A549 (cell line): ENCODE results near the gene ULK4. TPM values are rescaled to one million over a fixed set of nuclear protein-coding genes. Genes with fewer than 3 reads are reported as not detected.

Source experiments
- ATAC-seq, 2 experiments: fragments of 200-7000 bp in 1 of 2; fragments of >200 bp in 1 of 2; cut with Nextera tagmentation in 1 of 2; cut with Tn5 transposase in 1 of 2; 3 replicates each; pipeline versions ENCODE4 v1.8.0 to v1.9.1; 2018 to 2020; ENCODE audit warnings: mild to moderate bottlenecking in 1 of 2, moderate library complexity in 1 of 2
- CTCF ChIA-PET: fragments of 300-600 bp; sonication (Branson Sonifier 250); formaldehyde crosslinking; extraction: SDS; loops from one replicate; lab custom pipeline; 2021; ENCODE audit warnings: antibody characterized with exemption, inconsistent platforms; lab: Yijun Ruan, JAX
- POLR2A ChIA-PET: fragments of 350-600 bp; formaldehyde crosslinking; extraction: SDS; loops from one replicate; lab custom pipeline; 2021; ENCODE audit warnings: antibody characterized with exemption, inconsistent platforms; lab: Yijun Ruan, JAX
- DNase-seq, 2 experiments: peaks; one replicate each; pipeline versions ENCODE4 v3.0.0 to v3.0.0-alpha.2; 2011 to 2016; ENCODE audit warnings: low read depth in 1 of 2, low spot score in 1 of 2
- FAIRE-seq: peaks from 2 replicates; lab custom pipeline; 2011; peaks lifted over from hg19 to GRCh38; lab: Jason Lieb, UNC
- H3K27ac ChIP-seq, 2 experiments: fragments of >200 bp; sonication (Bioruptor Twin); formaldehyde crosslinking; 3 replicates each; pipeline ENCODE4 v1.5.1; 2016 to 2017
- H3K4me1 ChIP-seq: fragments of >200 bp; sonication (Bioruptor Twin); formaldehyde crosslinking; 3 replicates; pipeline ENCODE4 v1.6.1; 2016
- H3K4me2 ChIP-seq: fragments of >200 bp; sonication (Bioruptor Twin); formaldehyde crosslinking; 3 replicates; pipeline ENCODE4 v1.6.1; 2016
- H3K4me3 ChIP-seq: fragments of >200 bp; sonication (Bioruptor Twin); formaldehyde crosslinking; 3 replicates; pipeline ENCODE4 v1.5.1; 2016
- H3K9me3 ChIP-seq: fragments of >200 bp; sonication (Bioruptor Twin); formaldehyde crosslinking; 3 replicates; pipeline ENCODE4 v1.6.1; 2016
- CBX8 ChIP-seq: fragments of 200-600 bp; sonication (generic); IDR thresholded peaks from 2 replicates; pipeline ENCODE4 v1.6.1; 2016
- CHD4 ChIP-seq: fragments of 200-600 bp; sonication (generic); IDR thresholded peaks from 2 replicates; pipeline ENCODE4 v1.6.1; 2016; ENCODE audit warnings: antibody characterized with exemption, mild to moderate bottlenecking, borderline replicate concordance
- EHMT2 ChIP-seq: fragments of 200-600 bp; sonication (generic); IDR thresholded peaks from 2 replicates; pipeline ENCODE4 v1.6.1; 2016; ENCODE audit warnings: antibody characterized with exemption, low read depth, mild to moderate bottlenecking, moderate library complexity
- EP300 ChIP-seq, 2 experiments: fragments of >200 bp; sonication (Bioruptor Twin); formaldehyde crosslinking; IDR thresholded peaks; 2 replicates in 1 of 2; 3 replicates in 1 of 2; pipeline ENCODE4 v1.6.1; 2016 to 2017
- ESRRA ChIP-seq: fragments of 150-350 bp; IDR thresholded peaks from 2 replicates; pipeline ENCODE4 v1.6.1; 2014; ENCODE audit warnings: mild to moderate bottlenecking, low read length, borderline replicate concordance
- FOSB ChIP-seq: fragments of 250-450 bp; sonication (Bioruptor Pico); IDR thresholded peaks from 2 replicates; pipeline ENCODE4 v1.5.0; 2020; ENCODE audit warnings: mild to moderate bottlenecking, moderate library complexity
- FOXS1 ChIP-seq: fragments of 250-450 bp; sonication (Bioruptor Pico); IDR thresholded peaks from 2 replicates; pipeline ENCODE4 v1.5.0; 2020; ENCODE audit warnings: mild to moderate bottlenecking, moderate library complexity
- HOXB13 ChIP-seq: fragments of 250-450 bp; sonication (Bioruptor Pico); IDR thresholded peaks from 2 replicates; pipeline ENCODE4 v1.5.0; 2020; ENCODE audit warnings: low read depth, mild to moderate bottlenecking, moderate library complexity
- JUN ChIP-seq, 2 experiments: fragments of >200 bp; sonication (Bioruptor Twin); formaldehyde crosslinking; IDR thresholded peaks; 2 replicates in 1 of 2; 3 replicates in 1 of 2; pipeline ENCODE4 v1.6.1; 2016 to 2017
- JUNB ChIP-seq: fragments of >200 bp; sonication (Bioruptor Twin); formaldehyde crosslinking; IDR thresholded peaks from 2 replicates; pipeline ENCODE4 v1.6.1; 2016
- KDM5A ChIP-seq: fragments of 200-600 bp; sonication (generic); IDR thresholded peaks from 2 replicates; pipeline ENCODE4 v1.6.1; 2016; ENCODE audit warnings: antibody characterized with exemption, mild to moderate bottlenecking
- MAFK ChIP-seq: fragments of 450-650 bp; IDR thresholded peaks from 2 replicates; pipeline ENCODE4 v1.6.1; 2014; ENCODE audit not compliant: partially characterized antibody
- NPAS2 ChIP-seq: fragments of 250-450 bp; sonication (Bioruptor Pico); IDR thresholded peaks from 2 replicates; pipeline ENCODE4 v1.8.0; 2022; ENCODE audit warnings: mild to moderate bottlenecking, moderate library complexity, borderline replicate concordance
- RAD21 ChIP-seq, 2 experiments: fragments of >200 bp in 1 of 2; sonication (Bioruptor Twin) in 1 of 2; formaldehyde crosslinking in 1 of 2; IDR thresholded peaks in 1 of 2; conservative IDR thresholded peaks in 1 of 2; 2 replicates in 1 of 2; 3 replicates in 1 of 2; pipeline ENCODE4 v1.6.1; 2012 to 2018; ENCODE audit warnings: inconsistent platforms in 1 of 2
- RARB ChIP-seq: fragments of 250-450 bp; sonication (Bioruptor Pico); IDR thresholded peaks from 2 replicates; pipeline ENCODE4 v1.8.0; 2021; ENCODE audit warnings: mild to moderate bottlenecking, moderate library complexity
- RCOR1 ChIP-seq: fragments of 150-350 bp; IDR thresholded peaks from 2 replicates; pipeline ENCODE4 v1.6.1; 2014; ENCODE audit warnings: antibody characterized with exemption, low read length, low read depth
- SMC3 ChIP-seq: fragments of >200 bp; sonication (Bioruptor Twin); formaldehyde crosslinking; IDR thresholded peaks from 3 replicates; pipeline ENCODE4 v1.6.1; 2018; ENCODE audit warnings: inconsistent platforms
- SREBF2 ChIP-seq: fragments of 450-650 bp; IDR thresholded peaks from 2 replicates; pipeline ENCODE4 v1.6.1; 2014; ENCODE audit warnings: mild to moderate bottlenecking, moderate library complexity
- TFCP2L1 ChIP-seq: fragments of 250-450 bp; sonication (Bioruptor Pico); IDR thresholded peaks from 2 replicates; pipeline ENCODE4 v1.5.0; 2021; ENCODE audit warnings: mild to moderate bottlenecking
- ZC3H11A ChIP-seq: fragments of 450-650 bp; IDR thresholded peaks from 2 replicates; pipeline ENCODE4 v1.6.1; 2014; ENCODE audit warnings: antibody characterized with exemption, mild to moderate bottlenecking
- ZFP36 ChIP-seq: fragments of 450-650 bp; IDR thresholded peaks from 2 replicates; pipeline ENCODE4 v1.6.1; 2014; ENCODE audit warnings: borderline replicate concordance; ENCODE audit not compliant: partially characterized antibody
- WGBS: methylation state at CpG from one replicate; pipeline ENCODE4 v1.1.6; 2017; ENCODE audit errors: missing lambda C conversion rate; 5-methylcytosine and 5-hydroxymethylcytosine counted together
- polyA plus RNA-seq, 4 experiments: library from polyadenylated mRNA; depleted of rRNA in 3 of 4; stranded (reverse); fragments of >200 nt; fragmentation: RNase III in 1 of 4; extraction: RNeasy Plus Mini Kit Qiagen cat#74134 plus additional on column Dnase treatment in 1 of 4; gene quantifications; 2 replicates in 3 of 4; 3 replicates in 1 of 4; pipeline ENCODE4 v1.2.3, GENCODE V29; 2011 to 2017
- TF ChIP-seq, protein P1 (sequence below): fragments of >200 bp; sonication (Bioruptor Twin); formaldehyde crosslinking; IDR thresholded peaks from 3 replicates; pipeline ENCODE4 v1.5.1; 2016
- TF ChIP-seq, protein P2 (sequence below): IDR thresholded peaks from 2 replicates; pipeline ENCODE4 v1.6.1; 2012
- TF ChIP-seq, protein P3 (sequence below): fragments of 450-650 bp; IDR thresholded peaks from 2 replicates; pipeline ENCODE4 v1.6.1; 2014; ENCODE audit warnings: antibody characterized with exemption
- TF ChIP-seq, protein P4 (sequence below): fragments of 250-450 bp; sonication (Bioruptor Pico); IDR thresholded peaks from 2 replicates; pipeline ENCODE4 v1.5.0; 2020; ENCODE audit warnings: low read depth, mild to moderate bottlenecking, moderate library complexity
- TF ChIP-seq, protein P5 (sequence below): IDR thresholded peaks from 2 replicates; pipeline ENCODE4 v1.6.1; 2012
- TF ChIP-seq, protein P6 (sequence below): fragments of >200 bp; sonication (Bioruptor Twin); formaldehyde crosslinking; IDR thresholded peaks from 3 replicates; pipeline ENCODE4 v1.6.1; 2016
- TF ChIP-seq, protein P7 (sequence below): IDR thresholded peaks from 2 replicates; pipeline ENCODE4 v1.6.1; 2012; ENCODE audit warnings: low read depth, borderline replicate concordance
- TF ChIP-seq, protein P8 (sequence below): fragments of 250-450 bp; sonication (Bioruptor Pico); IDR thresholded peaks from 2 replicates; pipeline ENCODE4 v1.5.0; 2021; ENCODE audit warnings: mild to moderate bottlenecking, moderate library complexity, borderline replicate concordance

The ULK4 gene
- polyA plus RNA-seq, 2 of the 4 experiments (the other 2 are of a cell fraction): 4.9 to 7.7 TPM

DNA sequence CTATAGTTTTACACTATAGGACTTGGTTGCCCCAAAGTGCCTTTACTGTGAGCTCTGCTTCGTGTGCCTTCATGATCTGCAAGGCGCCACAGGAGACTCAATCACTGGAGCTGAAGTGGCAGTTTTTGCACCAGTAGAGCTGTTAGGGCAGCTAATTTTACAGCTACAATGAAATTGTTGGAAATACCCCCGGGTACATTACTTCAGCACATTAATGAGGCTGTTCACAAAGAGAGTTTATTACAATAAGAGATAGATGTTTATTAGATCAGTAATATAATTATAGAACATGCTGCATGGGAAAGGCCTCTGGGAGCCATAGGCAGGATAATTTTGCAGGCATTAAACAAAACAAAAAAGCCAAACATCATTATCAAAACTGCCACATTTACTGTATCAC, 531.5 kb downstream of the ULK4 start:
- no peak for DNase-seq
- no peak overlapping the region for H3K27ac ChIP-seq
- ChIA-PET POLR2A (no interaction called here), CTCF (no interaction called here)
- H3K4me2 ChIP-seq: no peak overlapping the region
- 50% methylated on average over 3 of the region's 3 CpGs for WGBS
- H3K4me3 ChIP-seq: no peak overlapping the region
- no peak for TF ChIP-seq KDM5A
- TF ChIP-seq, protein P1, sequence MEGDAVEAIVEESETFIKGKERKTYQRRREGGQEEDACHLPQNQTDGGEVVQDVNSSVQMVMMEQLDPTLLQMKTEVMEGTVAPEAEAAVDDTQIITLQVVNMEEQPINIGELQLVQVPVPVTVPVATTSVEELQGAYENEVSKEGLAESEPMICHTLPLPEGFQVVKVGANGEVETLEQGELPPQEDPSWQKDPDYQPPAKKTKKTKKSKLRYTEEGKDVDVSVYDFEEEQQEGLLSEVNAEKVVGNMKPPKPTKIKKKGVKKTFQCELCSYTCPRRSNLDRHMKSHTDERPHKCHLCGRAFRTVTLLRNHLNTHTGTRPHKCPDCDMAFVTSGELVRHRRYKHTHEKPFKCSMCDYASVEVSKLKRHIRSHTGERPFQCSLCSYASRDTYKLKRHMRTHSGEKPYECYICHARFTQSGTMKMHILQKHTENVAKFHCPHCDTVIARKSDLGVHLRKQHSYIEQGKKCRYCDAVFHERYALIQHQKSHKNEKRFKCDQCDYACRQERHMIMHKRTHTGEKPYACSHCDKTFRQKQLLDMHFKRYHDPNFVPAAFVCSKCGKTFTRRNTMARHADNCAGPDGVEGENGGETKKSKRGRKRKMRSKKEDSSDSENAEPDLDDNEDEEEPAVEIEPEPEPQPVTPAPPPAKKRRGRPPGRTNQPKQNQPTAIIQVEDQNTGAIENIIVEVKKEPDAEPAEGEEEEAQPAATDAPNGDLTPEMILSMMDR: no peak
- no peak for TF ChIP-seq EHMT2
- TF ChIP-seq, protein P2, sequence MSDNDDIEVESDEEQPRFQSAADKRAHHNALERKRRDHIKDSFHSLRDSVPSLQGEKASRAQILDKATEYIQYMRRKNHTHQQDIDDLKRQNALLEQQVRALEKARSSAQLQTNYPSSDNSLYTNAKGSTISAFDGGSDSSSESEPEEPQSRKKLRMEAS: no peak
- TF ChIP-seq, protein P3, sequence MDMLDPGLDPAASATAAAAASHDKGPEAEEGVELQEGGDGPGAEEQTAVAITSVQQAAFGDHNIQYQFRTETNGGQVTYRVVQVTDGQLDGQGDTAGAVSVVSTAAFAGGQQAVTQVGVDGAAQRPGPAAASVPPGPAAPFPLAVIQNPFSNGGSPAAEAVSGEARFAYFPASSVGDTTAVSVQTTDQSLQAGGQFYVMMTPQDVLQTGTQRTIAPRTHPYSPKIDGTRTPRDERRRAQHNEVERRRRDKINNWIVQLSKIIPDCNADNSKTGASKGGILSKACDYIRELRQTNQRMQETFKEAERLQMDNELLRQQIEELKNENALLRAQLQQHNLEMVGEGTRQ: no peak
- no peak for TF ChIP-seq RAD21 (conservative IDR thresholded peaks at IDR 0.05 in 1 of 2, IDR thresholded peaks at IDR 0.05 in 1 of 2)
- TF ChIP-seq NPAS2 (CRISPR knock-in tag): no peak
- TF ChIP-seq CBX8: no peak
- no peak for TF ChIP-seq ZC3H11A
- TF ChIP-seq, protein P4, sequence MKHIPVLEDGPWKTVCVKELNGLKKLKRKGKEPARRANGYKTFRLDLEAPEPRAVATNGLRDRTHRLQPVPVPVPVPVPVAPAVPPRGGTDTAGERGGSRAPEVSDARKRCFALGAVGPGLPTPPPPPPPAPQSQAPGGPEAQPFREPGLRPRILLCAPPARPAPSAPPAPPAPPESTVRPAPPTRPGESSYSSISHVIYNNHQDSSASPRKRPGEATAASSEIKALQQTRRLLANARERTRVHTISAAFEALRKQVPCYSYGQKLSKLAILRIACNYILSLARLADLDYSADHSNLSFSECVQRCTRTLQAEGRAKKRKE: no peak
- no peak for TF ChIP-seq CHD4
- TF ChIP-seq EP300 (IDR thresholded peaks at IDR 0.05): no peak
- TF ChIP-seq TFCP2L1: no peak
- no peak for TF ChIP-seq RARB (CRISPR knock-in tag)
- no peak for TF ChIP-seq ZFP36
- no peak for TF ChIP-seq JUNB
- TF ChIP-seq SREBF2: no peak
- no peak for TF ChIP-seq SMC3
- TF ChIP-seq HOXB13 (CRISPR knock-in tag): no peak
- H3K4me1 ChIP-seq: no peaks in the 10 kb centered on the region
- FAIRE-seq: no peak
- no peak for ATAC-seq
- H3K9me3 ChIP-seq: no peaks in the 10 kb centered on the region

DNA sequence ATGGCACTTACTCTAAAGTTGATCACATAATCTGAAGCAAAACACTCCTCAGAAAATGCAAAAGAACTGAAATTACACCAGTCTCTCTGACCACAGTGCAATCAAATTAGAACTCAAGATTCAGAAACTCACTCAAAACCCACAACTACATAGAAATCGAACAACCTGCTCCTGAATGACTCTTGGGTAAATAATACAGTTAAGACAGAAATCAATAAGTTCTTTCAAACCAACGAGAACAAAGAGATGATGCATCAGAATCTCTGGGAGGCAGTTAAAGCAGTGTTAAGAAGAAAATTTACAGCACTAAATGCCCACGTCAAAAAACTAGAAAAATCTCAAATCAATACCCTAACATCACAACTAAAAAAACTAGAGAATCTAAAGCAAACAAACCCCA, 535.4 kb downstream of the ULK4 start:
- no peak overlapping the region for H3K4me3 ChIP-seq
- FAIRE-seq (no peak), ATAC-seq (no peak), DNase-seq (no peak)
- H3K4me2 ChIP-seq: no peak overlapping the region
- ChIA-PET CTCF (no interaction called here), POLR2A (no interaction called here)
- H3K27ac ChIP-seq: no peak overlapping the region
- no peaks in the 10 kb centered on the region for H3K4me1 ChIP-seq
- WGBS: 20% methylated on average over 3 of the region's 3 CpGs
- H3K9me3 ChIP-seq: no peaks in the 10 kb centered on the region
- TF ChIP-seq KDM5A (no peak), FOSB (no peak), JUN (IDR thresholded peaks at IDR 0.05) (no peak), ZC3H11A (no peak), ESRRA (no peak), RCOR1 (no peak), RAD21 (conservative IDR thresholded peaks at IDR 0.05 in 1 of 2, IDR thresholded peaks at IDR 0.05 in 1 of 2) (no peak), FOXS1 (CRISPR knock-in tag) (no peak), MAFK (no peak), HOXB13 (CRISPR knock-in tag) (no peak), SREBF2 (no peak)
- TF ChIP-seq, protein P4: no peak
- TF ChIP-seq, protein P5, sequence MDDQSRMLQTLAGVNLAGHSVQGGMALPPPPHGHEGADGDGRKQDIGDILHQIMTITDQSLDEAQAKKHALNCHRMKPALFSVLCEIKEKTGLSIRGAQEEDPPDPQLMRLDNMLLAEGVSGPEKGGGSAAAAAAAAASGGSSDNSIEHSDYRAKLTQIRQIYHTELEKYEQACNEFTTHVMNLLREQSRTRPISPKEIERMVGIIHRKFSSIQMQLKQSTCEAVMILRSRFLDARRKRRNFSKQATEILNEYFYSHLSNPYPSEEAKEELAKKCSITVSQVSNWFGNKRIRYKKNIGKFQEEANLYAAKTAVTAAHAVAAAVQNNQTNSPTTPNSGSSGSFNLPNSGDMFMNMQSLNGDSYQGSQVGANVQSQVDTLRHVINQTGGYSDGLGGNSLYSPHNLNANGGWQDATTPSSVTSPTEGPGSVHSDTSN: no peak
- TF ChIP-seq, protein P6, sequence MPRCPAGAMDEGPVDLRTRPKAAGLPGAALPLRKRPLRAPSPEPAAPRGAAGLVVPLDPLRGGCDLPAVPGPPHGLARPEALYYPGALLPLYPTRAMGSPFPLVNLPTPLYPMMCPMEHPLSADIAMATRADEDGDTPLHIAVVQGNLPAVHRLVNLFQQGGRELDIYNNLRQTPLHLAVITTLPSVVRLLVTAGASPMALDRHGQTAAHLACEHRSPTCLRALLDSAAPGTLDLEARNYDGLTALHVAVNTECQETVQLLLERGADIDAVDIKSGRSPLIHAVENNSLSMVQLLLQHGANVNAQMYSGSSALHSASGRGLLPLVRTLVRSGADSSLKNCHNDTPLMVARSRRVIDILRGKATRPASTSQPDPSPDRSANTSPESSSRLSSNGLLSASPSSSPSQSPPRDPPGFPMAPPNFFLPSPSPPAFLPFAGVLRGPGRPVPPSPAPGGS: no peak
- TF ChIP-seq, protein P7, sequence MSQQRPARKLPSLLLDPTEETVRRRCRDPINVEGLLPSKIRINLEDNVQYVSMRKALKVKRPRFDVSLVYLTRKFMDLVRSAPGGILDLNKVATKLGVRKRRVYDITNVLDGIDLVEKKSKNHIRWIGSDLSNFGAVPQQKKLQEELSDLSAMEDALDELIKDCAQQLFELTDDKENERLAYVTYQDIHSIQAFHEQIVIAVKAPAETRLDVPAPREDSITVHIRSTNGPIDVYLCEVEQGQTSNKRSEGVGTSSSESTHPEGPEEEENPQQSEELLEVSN: no peak
- TF ChIP-seq, protein P8, sequence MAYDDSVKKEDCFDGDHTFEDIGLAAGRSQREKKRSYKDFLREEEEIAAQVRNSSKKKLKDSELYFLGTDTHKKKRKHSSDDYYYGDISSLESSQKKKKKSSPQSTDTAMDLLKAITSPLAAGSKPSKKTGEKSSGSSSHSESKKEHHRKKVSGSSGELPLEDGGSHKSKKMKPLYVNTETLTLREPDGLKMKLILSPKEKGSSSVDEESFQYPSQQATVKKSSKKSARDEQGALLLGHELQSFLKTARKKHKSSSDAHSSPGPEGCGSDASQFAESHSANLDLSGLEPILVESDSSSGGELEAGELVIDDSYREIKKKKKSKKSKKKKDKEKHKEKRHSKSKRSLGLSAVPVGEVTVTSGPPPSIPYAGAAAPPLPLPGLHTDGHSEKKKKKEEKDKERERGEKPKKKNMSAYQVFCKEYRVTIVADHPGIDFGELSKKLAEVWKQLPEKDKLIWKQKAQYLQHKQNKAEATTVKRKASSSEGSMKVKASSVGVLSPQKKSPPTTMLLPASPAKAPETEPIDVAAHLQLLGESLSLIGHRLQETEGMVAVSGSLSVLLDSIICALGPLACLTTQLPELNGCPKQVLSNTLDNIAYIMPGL (CRISPR knock-in tag): no peak
